KMS-11 (cell line): ENCODE data around the gene TMEM158.

Experiments
- H2AFZ ChIP-seq: fragments of 200-600 bp; sonication (generic); 2 replicates; pipeline ENCODE4 v1.6.1; 2016; ENCODE audit warnings: antibody characterized with exemption, mixed run types, low read depth
- H3K27ac ChIP-seq: fragments of 200-600 bp; sonication (generic); 2 replicates; pipeline ENCODE4 v1.6.1; 2016; ENCODE audit warnings: mild to moderate bottlenecking, mixed run types
- H3K27me3 ChIP-seq: fragments of 200-600 bp; sonication (generic); 2 replicates; pipeline ENCODE4 v1.6.1; 2017; ENCODE audit warnings: mild to moderate bottlenecking, low read depth, mixed run types, moderate library complexity; ENCODE audit not compliant: insufficient read depth
- H3K36me3 ChIP-seq: fragments of 200-600 bp; sonication (generic); 2 replicates; pipeline ENCODE4 v1.6.1; 2017; ENCODE audit warnings: mild to moderate bottlenecking, mixed run types; ENCODE audit not compliant: insufficient read depth
- H3K4me1 ChIP-seq: fragments of 200-600 bp; sonication (generic); 2 replicates; pipeline ENCODE4 v1.6.1; 2016; ENCODE audit warnings: mild to moderate bottlenecking, low read depth, mixed run types; ENCODE audit not compliant: poor library complexity, severe bottlenecking
- H3K4me2 ChIP-seq: fragments of 200-600 bp; sonication (generic); 2 replicates; pipeline ENCODE4 v1.7.0; 2016; ENCODE audit warnings: mild to moderate bottlenecking, mixed run types
- H3K4me3 ChIP-seq: fragments of 200-600 bp; sonication (generic); IDR thresholded peaks from 2 replicates; pipeline ENCODE4 v1.6.1; 2017; ENCODE audit warnings: low read depth, low read length, mixed read lengths; ENCODE audit not compliant: insufficient read depth
- H3K79me2 ChIP-seq: fragments of 200-600 bp; sonication (generic); 2 replicates; pipeline ENCODE4 v1.6.1; 2016; ENCODE audit warnings: low read depth, mixed run types; ENCODE audit not compliant: insufficient read depth
- H3K9ac ChIP-seq: fragments of 200-600 bp; sonication (generic); 2 replicates; pipeline ENCODE4 v1.6.1; 2016; ENCODE audit warnings: mild to moderate bottlenecking, mixed run types
- H4K20me1 ChIP-seq: fragments of 200-600 bp; sonication (generic); 2 replicates; pipeline ENCODE4 v1.6.1; 2016; ENCODE audit warnings: mild to moderate bottlenecking, mixed run types; ENCODE audit not compliant: insufficient read depth
- CTCF ChIP-seq: fragments of 200-600 bp; sonication (generic); conservative IDR thresholded peaks from 2 replicates; pipeline ENCODE4 v1.6.1; 2017; ENCODE audit warnings: low read depth, mild to moderate bottlenecking, antibody characterized with exemption, low read length, moderate library complexity, mixed read lengths

Gene TMEM158

GRCh38 chr3:45223889-45224727, 2.0 kb downstream of the TMEM158 start:
- no peaks in the 10 kb centered on the region for H4K20me1 ChIP-seq
- H2AFZ ChIP-seq: no peak overlapping the region
- H3K27me3 ChIP-seq: no peaks in the 10 kb centered on the region; the same call in 1 of the 2 replicates
- TF ChIP-seq CTCF: no peak
- H3K36me3 ChIP-seq: no peaks in the 10 kb centered on the region
- H3K27ac ChIP-seq: no peak overlapping the region
- H3K4me1 ChIP-seq: no peaks in the 10 kb centered on the region
- H3K9ac ChIP-seq: no peak overlapping the region
- H3K4me2 ChIP-seq: no peak overlapping the region
- H3K79me2 ChIP-seq: no peaks in the 10 kb centered on the region
- no peak overlapping the region for H3K4me3 ChIP-seq

GRCh38 chr3:45219694-45220093, 6.4 kb downstream of the TMEM158 start:
- Histone ChIP-seq H3K79me2 (no peaks in the 10 kb centered on the region), H3K4me1 (no peaks in the 10 kb centered on the region), H3K27me3 (no peaks in the 10 kb centered on the region; the same call in 1 of the 2 replicates), H3K27ac (no peak overlapping the region), H4K20me1 (no peaks in the 10 kb centered on the region), H3K36me3 (no peaks in the 10 kb centered on the region), H3K4me3 (no peak overlapping the region), H2AFZ (no peak overlapping the region), H3K4me2 (no peak overlapping the region), H3K9ac (no peak overlapping the region)
- no peak for TF ChIP-seq CTCF

GRCh38 chr3:45218578-45219390, 7.3 kb downstream of the TMEM158 start:
- no peak overlapping the region for H3K27ac ChIP-seq
- no peak for TF ChIP-seq CTCF
- no peak overlapping the region for H2AFZ ChIP-seq
- H4K20me1 ChIP-seq: no peaks in the 10 kb centered on the region
- H3K4me1 ChIP-seq: no peaks in the 10 kb centered on the region
- H3K4me3 ChIP-seq: no peak overlapping the region
- H3K36me3 ChIP-seq: no peaks in the 10 kb centered on the region
- no peaks in the 10 kb centered on the region for H3K27me3 ChIP-seq
- no peak overlapping the region for H3K4me2 ChIP-seq
- no peaks in the 10 kb centered on the region for H3K79me2 ChIP-seq
- no peak overlapping the region for H3K9ac ChIP-seq

- Histone ChIP-seq H3K27ac (no peak overlapping the region), H3K9ac (no peak overlapping the region), H3K4me2 (no peak overlapping the region), H4K20me1 (no peaks in the 10 kb centered on the region), H2AFZ (no peak overlapping the region), H3K79me2 (no peaks in the 10 kb centered on the region), H3K27me3 (no peaks in the 10 kb centered on the region), H3K36me3 (no peaks in the 10 kb centered on the region), H3K4me3 (no peak overlapping the region), H3K4me1 (no peaks in the 10 kb centered on the region)
- TF ChIP-seq CTCF: no peak
Observed at GRCh38 chr3:45216021-45216609, 10.0 kb downstream of the TMEM158 start.
